GM18517 (cell line): ENCODE results near the gene AP2A1.

Experiments used
- ATAC-seq: cut with Tn5 transposase; IDR thresholded peaks from one replicate; pipeline ENCODE4 v1.9.1; 2021; ENCODE audit warnings: mild to moderate bottlenecking, moderate library complexity; ENCODE audit not compliant: unreplicated experiment

Gene AP2A1

GRCh38 chr19:49853852-49854377 lies 87.1 kb downstream of the AP2A1 start:
- no peak for ATAC-seq

GRCh38 chr19:49854378-49855263 lies 87.8 kb downstream of the AP2A1 start:
- no peak for ATAC-seq

- no peak for ATAC-seq
These were observed 88.5 kb downstream of the AP2A1 start for GRCh38 chr19:49855277-49855675.

- no peak for ATAC-seq
These were observed 89.1 kb downstream of the AP2A1 start for GRCh38 chr19:49855676-49856573.

GRCh38 chr19:49856574-49857021 lies 89.8 kb downstream of the AP2A1 start:
- ATAC-seq, result no peak
